K562 (cell line): Measurements from ENCODE around the gene SPEG. TPM values are rescaled to one million over a fixed set of nuclear protein-coding genes. Genes with fewer than 3 reads are reported as not detected.
A peak's percentile ranks its signal among the peaks of the same experiment; 100 is the strongest.

Experiments
- ARID1B ChIP-seq: fragments of 450-650 bp; IDR thresholded peaks from 2 replicates; pipeline ENCODE4 v1.6.1; 2016; ENCODE audit warnings: antibody characterized with exemption, mild to moderate bottlenecking, inconsistent platforms
- BRF2 ChIP-seq: IDR thresholded peaks from 3 replicates; pipeline ENCODE4 v1.6.1; 2011; ENCODE audit warnings: borderline replicate concordance, mild to moderate bottlenecking; ENCODE audit not compliant: insufficient read length, insufficient read depth
- CHCHD3 ChIP-seq: fragments of 250-450 bp; sonication (Bioruptor Pico); IDR thresholded peaks from 2 replicates; pipeline ENCODE4 v2.1.2; 2022; ENCODE audit warnings: mild to moderate bottlenecking
- CHD1 ChIP-seq: fragments of 200-600 bp; sonication (generic); IDR thresholded peaks from one replicate; pipeline ENCODE4 v1.6.1; 2012; ENCODE audit warnings: mild to moderate bottlenecking, moderate library complexity, low read length, inconsistent platforms
- E2F4 ChIP-seq: sonication (generic); formaldehyde crosslinking; IDR thresholded peaks from 2 replicates; pipeline ENCODE4 v1.8.0; 2022; ENCODE audit warnings: mild to moderate bottlenecking, low read depth, missing genetic modification reagents
- FOXA1 ChIP-seq: fragments of 450-650 bp; IDR thresholded peaks from 2 replicates; pipeline ENCODE4 v1.6.1; 2016; ENCODE audit warnings: mild to moderate bottlenecking, borderline replicate concordance
- FOXK2 ChIP-seq, 2 experiments: fragments of 450-650 bp; IDR thresholded peaks in 1 of 2; conservative IDR thresholded peaks in 1 of 2; 2 replicates each; pipeline ENCODE4 v1.6.1; 2016; ENCODE audit warnings: low read depth in 2 of 2, mild to moderate bottlenecking in 1 of 2
- FOXP4 ChIP-seq: sonication (generic); formaldehyde crosslinking; IDR thresholded peaks from 2 replicates; pipeline ENCODE4 v1.8.0; 2022; ENCODE audit warnings: mild to moderate bottlenecking, missing genetic modification reagents, borderline replicate concordance
- MNT ChIP-seq, 2 experiments: fragments of 450-650 bp; conservative IDR thresholded peaks; 2 replicates each; pipeline ENCODE4 v1.6.1; 2017; ENCODE audit warnings: mild to moderate bottlenecking in 2 of 2, moderate library complexity in 2 of 2
- NKRF ChIP-seq: fragments of 450-650 bp; IDR thresholded peaks from 2 replicates; pipeline ENCODE4 v1.6.1; 2016; ENCODE audit warnings: borderline replicate concordance
- RAD21 ChIP-seq, 2 experiments: fragments of 250-450 bp in 1 of 2; fragments of 450-650 bp in 1 of 2; sonication (Bioruptor Pico) in 1 of 2; formaldehyde crosslinking in 1 of 2; IDR thresholded peaks in 1 of 2; conservative IDR thresholded peaks in 1 of 2; 2 replicates each; pipeline versions ENCODE4 v1.4.0 to v1.8.0; 2020 to 2022; ENCODE audit warnings: mild to moderate bottlenecking in 2 of 2, moderate library complexity in 1 of 2
- RBM34 ChIP-seq: fragments of 200-400 bp; formaldehyde crosslinking; IDR thresholded peaks from 2 replicates; pipeline ENCODE4 v1.6.1; 2018; ENCODE audit warnings: low read length, borderline replicate concordance; ENCODE audit not compliant: insufficient read depth
- TRIM25 ChIP-seq: fragments of 450-650 bp; IDR thresholded peaks from 2 replicates; pipeline ENCODE4 v1.7.0; 2016; ENCODE audit warnings: borderline replicate concordance
- XRCC4 ChIP-seq: IDR thresholded peaks from one replicate; pipeline ENCODE4 v1.6.1; 2011; ENCODE audit not compliant: insufficient read depth, insufficient read length; ENCODE audit errors: extremely low read depth
- ZNF24 ChIP-seq: fragments of 450-650 bp; IDR thresholded peaks from 2 replicates; pipeline ENCODE4 v1.6.1; 2016
- ZNF586 ChIP-seq: fragments of 450-650 bp; formaldehyde crosslinking; conservative IDR thresholded peaks from 2 replicates; pipeline ENCODE4 v1.4.0; 2020; ENCODE audit warnings: mild to moderate bottlenecking, moderate library complexity
- ZNF77 ChIP-seq: fragments of 250-450 bp; sonication (Bioruptor Pico); IDR thresholded peaks from 2 replicates; pipeline ENCODE4 v1.5.0; 2020
- polyA plus RNA-seq, 8 experiments: library from polyadenylated mRNA; depleted of rRNA in 4 of 8; stranded (reverse) in 5 of 8; unstranded in 3 of 8; fragments of >200 nt; fragmentation: Nextera tagmentation in 2 of 8; fragmentation: Illumina TruSeq in 1 of 8; extraction: Ambion mirVana in 2 of 8; extraction: Trizol in 1 of 8; gene quantifications; 2 replicates each; pipeline versions ENCODE4 v1.2.1 to v1.2.3, GENCODE V29; 2011 to 2014; ENCODE audit warnings: inconsistent platforms in 1 of 8, missing spikeins in 1 of 8
- total RNA-seq, 7 experiments: library from RNA; depleted of rRNA in 6 of 7; stranded (reverse); fragments of >200 nt in 6 of 7; fragmentation: Illumina TruSeq in 2 of 7; extraction: Trizol in 2 of 7; gene quantifications; 2 replicates each; pipeline versions ENCODE4 v1.2.1 to v1.2.3, GENCODE V29; 2011 to 2021; ENCODE audit warnings: low replicate concordance in 1 of 7

The SPEG gene
- total and polyA plus RNA-seq, 9 of the 15 experiments (the other 6 are each of a cell fraction or from before 2014, with no cell fraction given) = 0.49 to 8.7 (median 3.0) TPM

GRCh38 chr2:219495531-219496122 lies 61.0 kb downstream of the SPEG start (continued):
- TF ChIP-seq MNT (conservative IDR thresholded peaks at IDR 0.05) (peak; percentile 91 to 94), FOXK2 (conservative IDR thresholded peaks at IDR 0.05 in 1 of 2, IDR thresholded peaks at IDR 0.05 in 1 of 2; ENCODE audit: low read depth in 2 of 2) (peak; percentile 85 to 90), RBM34 (no peak), CHCHD3 (CRISPR knock-in tag) (no peak), ZNF77 (CRISPR knock-in tag) (no peak), ZNF24 (no peak), XRCC4 (no peak), ARID1B (no peak), CHD1 (no peak), FOXP4 (CRISPR knock-in tag) (no peak), NKRF (no peak), TRIM25 (no peak), FOXA1 (no peak), BRF2 (no peak), RAD21 (CRISPR knock-in tag; conservative IDR thresholded peaks at IDR 0.05 in 1 of 2, IDR thresholded peaks at IDR 0.05 in 1 of 2) (peak; percentile 65 to 73), ZNF586 (CRISPR knock-in tag) (no peak), E2F4 (CRISPR knock-in tag) (no peak)
